Neural cell (in vitro differentiated cells): ENCODE measurements around the gene EXOC4.

Experiments
- EP300 ChIP-seq: fragments of 450-650 bp; conservative IDR thresholded peaks from 2 replicates; pipeline ENCODE4 v1.6.1; 2014; ENCODE audit warnings: antibody characterized with exemption, mild to moderate bottlenecking, moderate library complexity; ENCODE audit not compliant: poor library complexity, severe bottlenecking
- EZH2 ChIP-seq: fragments of 200-600, 300-800 bp; shearing (Covaris generic), sonication (generic); IDR thresholded peaks from 2 replicates; pipeline ENCODE4 v1.6.1; 2014; ENCODE audit warnings: antibody characterized with exemption, low read length, borderline replicate concordance, mild to moderate bottlenecking; ENCODE audit not compliant: insufficient read depth, poor library complexity, severe bottlenecking
- RAD21 ChIP-seq: fragments of 450-650 bp; conservative IDR thresholded peaks from 2 replicates; pipeline ENCODE4 v1.6.1; 2014; ENCODE audit warnings: antibody characterized with exemption, mild to moderate bottlenecking, moderate library complexity
- TAF1 ChIP-seq: IDR thresholded peaks from 2 replicates; pipeline ENCODE4 v1.6.1; 2012; ENCODE audit warnings: low read depth
- TF ChIP-seq, protein P1 (sequence below): fragments of 450-650 bp; IDR thresholded peaks from 2 replicates; pipeline ENCODE4 v1.5.1; 2014; ENCODE audit warnings: antibody characterized with exemption, mild to moderate bottlenecking, moderate library complexity; ENCODE audit not compliant: poor library complexity, severe bottlenecking

DNA sequence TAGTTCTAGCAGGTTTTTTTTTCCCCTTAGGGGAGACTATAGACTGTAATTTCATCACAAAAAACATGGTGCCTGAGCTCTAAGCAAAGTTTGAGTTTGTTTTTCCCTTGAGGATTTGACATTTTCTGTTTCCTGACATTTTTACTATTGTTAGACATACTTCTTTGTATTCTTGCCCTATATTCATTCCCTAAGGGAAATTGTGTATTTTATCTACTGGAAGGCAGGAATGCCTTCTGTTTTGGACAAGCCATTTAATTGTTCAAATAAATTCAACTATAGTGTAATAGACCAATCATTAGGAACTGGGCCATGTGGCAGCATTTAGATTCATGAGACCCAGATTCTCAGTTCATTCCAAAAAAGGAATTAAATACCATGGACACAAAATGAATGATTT, 335.0 kb downstream of the EXOC4 start:
- TF ChIP-seq TAF1 (no peak), EP300 (no peak), EZH2 (no peak), RAD21 (no peak)
- TF ChIP-seq, protein P1, sequence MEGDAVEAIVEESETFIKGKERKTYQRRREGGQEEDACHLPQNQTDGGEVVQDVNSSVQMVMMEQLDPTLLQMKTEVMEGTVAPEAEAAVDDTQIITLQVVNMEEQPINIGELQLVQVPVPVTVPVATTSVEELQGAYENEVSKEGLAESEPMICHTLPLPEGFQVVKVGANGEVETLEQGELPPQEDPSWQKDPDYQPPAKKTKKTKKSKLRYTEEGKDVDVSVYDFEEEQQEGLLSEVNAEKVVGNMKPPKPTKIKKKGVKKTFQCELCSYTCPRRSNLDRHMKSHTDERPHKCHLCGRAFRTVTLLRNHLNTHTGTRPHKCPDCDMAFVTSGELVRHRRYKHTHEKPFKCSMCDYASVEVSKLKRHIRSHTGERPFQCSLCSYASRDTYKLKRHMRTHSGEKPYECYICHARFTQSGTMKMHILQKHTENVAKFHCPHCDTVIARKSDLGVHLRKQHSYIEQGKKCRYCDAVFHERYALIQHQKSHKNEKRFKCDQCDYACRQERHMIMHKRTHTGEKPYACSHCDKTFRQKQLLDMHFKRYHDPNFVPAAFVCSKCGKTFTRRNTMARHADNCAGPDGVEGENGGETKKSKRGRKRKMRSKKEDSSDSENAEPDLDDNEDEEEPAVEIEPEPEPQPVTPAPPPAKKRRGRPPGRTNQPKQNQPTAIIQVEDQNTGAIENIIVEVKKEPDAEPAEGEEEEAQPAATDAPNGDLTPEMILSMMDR = no peak
